ENCODE results near the gene KIF2A.
"Not testable (repeated sequence)": the region's sequence is repeated elsewhere in the genome, so short reads cannot be mapped to it uniquely, and the experiment has no call there.

Gene KIF2A

DNA sequence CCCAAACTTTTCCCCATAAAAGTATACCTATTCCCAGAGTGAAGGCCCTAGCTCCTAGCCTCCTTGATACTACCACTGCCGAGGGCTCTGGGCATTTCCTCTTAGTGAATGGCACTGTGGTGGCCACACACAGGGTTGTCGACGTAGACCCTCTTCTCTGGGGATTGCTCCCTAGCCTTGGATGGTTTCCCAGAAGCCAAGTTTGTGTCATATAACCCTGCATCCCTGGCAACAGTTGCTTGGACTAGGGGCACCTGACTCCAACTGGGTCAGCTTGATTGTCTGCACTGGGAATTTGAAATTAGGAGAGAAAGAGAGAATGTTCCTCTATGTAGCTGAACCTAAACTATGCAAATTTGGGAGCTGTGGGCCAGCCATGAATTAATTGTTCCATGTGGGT, 32.3 kb upstream of the KIF2A start:
- Histone ChIP-seq H3K4me3 (ENCODE audit: low read length) (no peak overlapping the region), H3K4me2 (ENCODE audit: low read length) (no peak overlapping the region), H3K27me3 (ENCODE audit: control insufficient read depth, insufficient read depth, low read length) (peaks cover 8% of the 10 kb centered on the region), H3K4me1 (ENCODE audit: control insufficient read depth, insufficient read depth, low read length) (no peaks in the 10 kb centered on the region), H3K36me3 (ENCODE audit: insufficient read depth, low read length) (no peaks in the 10 kb centered on the region), H3K9me3 (replicated peaks; ENCODE audit: low read length) (no peaks in the 10 kb centered on the region), H3K9ac (ENCODE audit: low read depth, low read length) (no peak overlapping the region)

GRCh38 chr5:62275581-62275980, 30.4 kb upstream of the KIF2A start:
- Histone ChIP-seq H3K4me2 (ENCODE audit: low read length) (no peak overlapping the region), H3K27me3 (ENCODE audit: control insufficient read depth, insufficient read depth, low read length) (no peaks in the 10 kb centered on the region), H3K9me3 (replicated peaks; ENCODE audit: low read length) (no peaks in the 10 kb centered on the region), H3K4me3 (ENCODE audit: low read length) (no peak overlapping the region), H3K4me1 (ENCODE audit: control insufficient read depth, insufficient read depth, low read length) (no peaks in the 10 kb centered on the region), H3K36me3 (ENCODE audit: insufficient read depth, low read length) (no peaks in the 10 kb centered on the region), H3K9ac (ENCODE audit: low read depth, low read length) (no peak overlapping the region)

- H3K4me3 ChIP-seq (ENCODE audit: low read length), result no peak overlapping the region
- no peaks in the 10 kb centered on the region for H3K4me1 ChIP-seq (ENCODE audit: control insufficient read depth, insufficient read depth, low read length)
- no peak overlapping the region for H3K4me2 ChIP-seq (ENCODE audit: low read length)
- H3K27me3 ChIP-seq (ENCODE audit: control insufficient read depth, insufficient read depth, low read length), result peaks cover 25% of the 10 kb centered on the region
- H3K9ac ChIP-seq (ENCODE audit: low read depth, low read length), result no peak overlapping the region
- H3K36me3 ChIP-seq (ENCODE audit: insufficient read depth, low read length), result no peaks in the 10 kb centered on the region
- H3K9me3 ChIP-seq (replicated peaks; ENCODE audit: low read length), result no peaks in the 10 kb centered on the region
Observed at GRCh38 chr5:62281411-62281810, 24.6 kb upstream of the KIF2A start.

DNA sequence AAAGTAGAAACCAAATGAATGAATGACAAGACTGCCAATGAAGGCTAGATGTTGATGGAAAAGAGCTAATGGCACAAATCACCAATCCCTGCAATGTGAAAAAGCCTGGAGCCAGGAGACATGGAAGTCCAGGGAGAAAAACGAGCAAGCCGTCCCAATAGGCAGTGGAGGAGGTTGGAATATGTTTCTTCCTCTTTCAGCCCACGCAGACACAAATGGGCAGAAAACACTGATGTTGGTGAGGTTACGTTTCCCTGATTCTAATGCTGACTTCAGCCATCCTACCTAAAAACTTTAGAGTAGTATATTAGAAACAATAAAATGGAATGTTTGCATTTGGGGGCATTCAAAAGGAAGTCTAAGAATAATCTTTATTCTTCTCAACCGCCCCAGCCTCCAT, 23.9 kb upstream of the KIF2A start:
- Histone ChIP-seq H3K36me3 (ENCODE audit: insufficient read depth, low read length) (no peaks in the 10 kb centered on the region), H3K9ac (ENCODE audit: low read depth, low read length) (no peak overlapping the region), H3K4me1 (ENCODE audit: control insufficient read depth, insufficient read depth, low read length) (no peaks in the 10 kb centered on the region), H3K9me3 (replicated peaks; ENCODE audit: low read length) (no peaks in the 10 kb centered on the region), H3K4me2 (ENCODE audit: low read length) (no peak overlapping the region), H3K4me3 (ENCODE audit: low read length) (no peak overlapping the region), H3K27me3 (ENCODE audit: control insufficient read depth, insufficient read depth, low read length) (peaks cover 29% of the 10 kb centered on the region)

DNA sequence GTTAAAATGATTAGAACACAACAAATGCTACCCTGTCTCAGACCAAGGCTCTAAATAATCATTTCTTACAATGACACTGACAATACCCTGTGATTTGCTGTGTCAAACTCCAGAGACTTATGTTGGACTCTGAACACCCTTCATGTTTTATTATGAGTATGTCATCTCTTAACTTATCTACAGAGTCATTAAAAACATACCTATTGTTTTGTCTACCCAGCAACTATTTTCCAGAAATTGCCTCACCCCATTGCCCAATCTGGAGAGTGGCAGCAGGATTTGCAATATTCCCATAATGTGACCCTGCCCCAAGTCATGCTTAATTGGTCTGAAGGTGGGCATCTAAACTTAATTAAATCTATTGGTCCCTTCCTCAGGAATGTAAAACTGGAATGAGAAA, 23.0 kb upstream of the KIF2A start:
- H3K36me3 ChIP-seq (ENCODE audit: insufficient read depth, low read length), result no peaks in the 10 kb centered on the region
- H3K4me1 ChIP-seq (ENCODE audit: control insufficient read depth, insufficient read depth, low read length), result no peaks in the 10 kb centered on the region
- no peak overlapping the region for H3K4me2 ChIP-seq (ENCODE audit: low read length)
- H3K27me3 ChIP-seq (ENCODE audit: control insufficient read depth, insufficient read depth, low read length), result peaks cover 37% of the 10 kb centered on the region
- H3K9ac ChIP-seq (ENCODE audit: low read depth, low read length), result no peak overlapping the region
- no peaks in the 10 kb centered on the region for H3K9me3 ChIP-seq (replicated peaks; ENCODE audit: low read length)
- no peak overlapping the region for H3K4me3 ChIP-seq (ENCODE audit: low read length)

GRCh38 chr5:62283861-62284260, 22.1 kb upstream of the KIF2A start:
- peaks cover 37% of the 10 kb centered on the region for H3K27me3 ChIP-seq (ENCODE audit: control insufficient read depth, insufficient read depth, low read length)

DNA sequence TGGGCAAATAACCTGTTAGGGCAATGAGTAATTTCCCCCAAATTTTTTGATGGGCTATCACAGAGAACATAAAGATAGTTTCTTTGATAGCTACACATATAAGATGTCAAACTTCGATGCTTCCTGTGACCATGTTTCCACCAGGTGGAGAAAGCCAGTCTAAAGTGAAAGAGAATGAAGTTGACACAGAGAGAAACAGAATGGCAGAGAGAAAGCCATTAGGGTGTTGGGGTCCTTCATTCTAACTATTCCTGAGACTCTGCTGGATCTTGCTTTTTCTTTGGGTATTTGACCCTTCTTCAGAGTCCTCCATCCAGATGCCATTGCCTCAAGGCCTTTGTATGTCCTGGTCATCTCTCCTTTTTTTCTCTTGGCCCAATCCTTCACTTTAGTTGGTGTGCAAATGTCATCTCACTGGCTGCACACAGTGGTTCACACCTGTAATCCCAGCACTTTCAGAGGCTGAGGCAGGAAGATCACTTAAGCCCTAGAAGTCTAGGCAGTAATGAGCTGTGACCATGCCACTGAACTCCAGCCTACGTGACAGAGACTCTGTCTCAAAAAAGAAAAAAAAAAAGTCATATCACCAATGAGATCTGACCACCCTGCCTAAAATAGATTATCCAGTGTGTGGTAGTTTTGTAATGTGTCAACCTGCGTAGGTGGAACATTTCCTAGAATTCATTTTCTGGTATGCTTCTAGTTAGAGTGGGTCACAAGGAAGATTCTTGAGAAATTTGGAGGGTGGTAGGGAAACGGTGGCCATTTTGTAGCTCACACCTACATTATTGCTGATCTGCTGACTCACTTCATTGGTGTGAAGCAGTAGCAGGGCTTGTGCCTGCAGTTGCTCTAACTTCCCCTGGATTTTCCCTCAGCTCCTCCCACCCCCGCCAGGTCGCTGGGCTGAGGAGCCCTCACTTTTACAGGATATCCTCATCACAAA, 20.8 kb upstream of the KIF2A start:
- no peak overlapping the region for H3K9ac ChIP-seq (ENCODE audit: low read depth, low read length)
- no peaks in the 10 kb centered on the region for H3K9me3 ChIP-seq (replicated peaks; ENCODE audit: low read length)
- H3K27me3 ChIP-seq (ENCODE audit: control insufficient read depth, insufficient read depth, low read length), result peaks cover 37% of the 10 kb centered on the region
- no peak overlapping the region for H3K4me2 ChIP-seq (ENCODE audit: low read length)
- H3K36me3 ChIP-seq (ENCODE audit: insufficient read depth, low read length), result no peaks in the 10 kb centered on the region
- no peaks in the 10 kb centered on the region for H3K4me1 ChIP-seq (ENCODE audit: control insufficient read depth, insufficient read depth, low read length)
- no peak overlapping the region for H3K4me3 ChIP-seq (ENCODE audit: low read length)

More at GRCh38 chr5:62283861-62284260, 22.1 kb upstream of the KIF2A start:
- H3K36me3 ChIP-seq (ENCODE audit: insufficient read depth, low read length), result no peaks in the 10 kb centered on the region
- H3K9me3 ChIP-seq (replicated peaks; ENCODE audit: low read length), result no peaks in the 10 kb centered on the region
- no peaks in the 10 kb centered on the region for H3K4me1 ChIP-seq (ENCODE audit: control insufficient read depth, insufficient read depth, low read length)
- no peak overlapping the region for H3K9ac ChIP-seq (ENCODE audit: low read depth, low read length)
- H3K4me2 ChIP-seq (ENCODE audit: low read length), result no peak overlapping the region
- no peak overlapping the region for H3K4me3 ChIP-seq (ENCODE audit: low read length)

DNA sequence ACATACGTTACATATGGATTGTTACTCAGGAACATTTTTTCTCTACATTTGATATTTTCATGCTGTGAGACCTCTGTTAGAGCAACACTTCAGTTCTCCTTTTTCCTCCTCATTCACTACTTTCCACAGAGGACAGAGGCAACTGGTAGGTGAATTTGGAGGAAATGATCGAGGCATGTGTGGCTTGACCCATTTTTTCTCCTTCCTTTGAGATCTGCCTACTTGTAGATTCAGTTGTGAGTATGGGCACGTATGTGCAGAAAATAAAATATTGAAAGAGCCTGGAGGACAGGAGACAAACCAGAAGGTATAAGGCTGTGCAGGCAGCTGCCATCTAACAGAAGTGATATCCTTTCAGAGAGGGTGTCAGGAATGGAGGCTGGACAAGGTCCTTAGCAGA, 19.2 kb upstream of the KIF2A start:
- Histone ChIP-seq H3K4me3 (ENCODE audit: low read length) (no peak overlapping the region), H3K9ac (ENCODE audit: low read depth, low read length) (no peak overlapping the region), H3K27me3 (ENCODE audit: control insufficient read depth, insufficient read depth, low read length) (peaks cover 36% of the 10 kb centered on the region), H3K36me3 (ENCODE audit: insufficient read depth, low read length) (no peaks in the 10 kb centered on the region), H3K4me1 (ENCODE audit: control insufficient read depth, insufficient read depth, low read length) (no peaks in the 10 kb centered on the region), H3K9me3 (replicated peaks; ENCODE audit: low read length) (no peaks in the 10 kb centered on the region), H3K4me2 (ENCODE audit: low read length) (no peak overlapping the region)

DNA sequence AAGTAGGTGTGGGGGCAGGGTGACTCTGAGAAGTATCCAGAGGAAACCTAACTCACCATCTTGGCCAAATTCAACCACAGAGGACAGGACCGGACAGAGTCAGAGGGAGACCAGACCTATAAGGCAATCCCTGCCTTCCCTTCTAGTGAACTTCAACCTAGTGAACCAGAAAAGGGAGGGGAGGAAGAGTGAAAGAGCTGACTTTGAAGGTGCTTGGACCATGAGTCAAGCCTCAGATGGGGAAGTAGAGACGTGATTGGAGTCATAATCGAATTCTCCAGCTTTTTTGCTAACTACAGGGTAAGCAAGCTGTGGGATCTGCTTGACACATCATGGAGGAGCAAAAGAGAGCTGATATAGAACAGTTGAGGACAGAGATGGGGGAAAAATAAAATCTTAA, 18.8 kb upstream of the KIF2A start:
- Histone ChIP-seq H3K4me1 (ENCODE audit: control insufficient read depth, insufficient read depth, low read length) (no peaks in the 10 kb centered on the region), H3K27me3 (ENCODE audit: control insufficient read depth, insufficient read depth, low read length) (peaks cover 34% of the 10 kb centered on the region), H3K4me2 (ENCODE audit: low read length) (no peak overlapping the region), H3K9me3 (replicated peaks; ENCODE audit: low read length) (no peaks in the 10 kb centered on the region), H3K9ac (ENCODE audit: low read depth, low read length) (no peak overlapping the region), H3K4me3 (ENCODE audit: low read length) (no peak overlapping the region), H3K36me3 (ENCODE audit: insufficient read depth, low read length) (no peaks in the 10 kb centered on the region)

GRCh38 chr5:62288118-62288517, 17.9 kb upstream of the KIF2A start:
- Histone ChIP-seq H3K4me2 (ENCODE audit: low read length) (no peak overlapping the region), H3K4me1 (ENCODE audit: control insufficient read depth, insufficient read depth, low read length) (no peaks in the 10 kb centered on the region), H3K9ac (ENCODE audit: low read depth, low read length) (no peak overlapping the region), H3K4me3 (ENCODE audit: low read length) (no peak overlapping the region), H3K36me3 (ENCODE audit: insufficient read depth, low read length) (no peaks in the 10 kb centered on the region), H3K9me3 (replicated peaks; ENCODE audit: low read length) (no peaks in the 10 kb centered on the region), H3K27me3 (ENCODE audit: control insufficient read depth, insufficient read depth, low read length) (peaks cover 29% of the 10 kb centered on the region)

DNA sequence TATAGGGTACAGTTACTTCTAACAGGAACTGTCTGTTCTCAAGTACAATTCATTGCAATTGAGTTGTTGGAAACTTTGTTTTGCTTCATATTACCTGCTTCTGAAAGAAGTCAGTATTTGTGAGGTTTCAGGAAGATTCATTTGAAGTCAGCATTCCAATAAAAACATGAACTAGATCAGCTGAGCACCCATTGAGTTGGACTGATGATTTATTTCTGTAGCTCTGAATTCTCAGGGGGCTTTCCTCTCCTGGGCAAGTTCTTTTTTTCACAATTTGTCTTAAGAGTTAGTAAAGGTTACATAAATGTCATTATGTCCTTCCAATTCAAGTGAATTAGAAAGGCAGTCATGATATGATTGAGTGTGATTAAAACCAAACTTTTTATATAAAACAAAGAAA, 16.2 kb upstream of the KIF2A start:
- H3K27me3 ChIP-seq (ENCODE audit: control insufficient read depth, insufficient read depth, low read length), result peaks cover 20% of the 10 kb centered on the region

DNA sequence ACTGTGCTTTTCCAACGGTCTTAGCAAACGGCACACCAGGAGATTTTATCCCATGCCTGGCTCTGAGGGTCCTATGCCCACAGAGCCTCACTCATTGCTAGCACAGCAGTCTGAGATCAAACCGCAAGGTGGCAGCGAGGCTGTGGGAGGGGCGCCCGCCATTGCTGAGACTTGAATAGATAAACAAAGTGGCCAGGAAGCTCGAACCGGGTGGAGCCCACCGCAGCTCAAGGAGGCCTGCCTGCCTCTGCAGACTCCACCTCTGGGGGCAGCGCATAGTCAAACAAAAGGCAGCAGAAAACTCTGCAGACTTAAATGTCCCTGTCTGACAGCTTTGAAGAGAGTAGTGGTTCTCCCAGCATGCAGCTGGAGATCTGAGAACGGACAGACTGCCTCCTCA, 14.2 kb upstream of the KIF2A start:
- H3K4me3 ChIP-seq (ENCODE audit: low read length); H3K36me3 ChIP-seq (ENCODE audit: insufficient read depth, low read length); H3K4me2 ChIP-seq (ENCODE audit: low read length); H3K9me3 ChIP-seq (replicated peaks; ENCODE audit: low read length); H3K4me1 ChIP-seq (ENCODE audit: control insufficient read depth, insufficient read depth, low read length); H3K9ac ChIP-seq (ENCODE audit: low read depth, low read length): not testable (repeated sequence)
- peaks cover 10% of the 10 kb centered on the region for H3K27me3 ChIP-seq (ENCODE audit: control insufficient read depth, insufficient read depth, low read length)

More for the DNA sequence above, 16.2 kb upstream of the KIF2A start:
- Histone ChIP-seq H3K4me2 (ENCODE audit: low read length) (no peak overlapping the region), H3K36me3 (ENCODE audit: insufficient read depth, low read length) (no peaks in the 10 kb centered on the region), H3K9me3 (replicated peaks; ENCODE audit: low read length) (no peaks in the 10 kb centered on the region), H3K9ac (ENCODE audit: low read depth, low read length) (no peak overlapping the region), H3K4me1 (ENCODE audit: control insufficient read depth, insufficient read depth, low read length) (no peaks in the 10 kb centered on the region), H3K4me3 (ENCODE audit: low read length) (no peak overlapping the region)

Data from skeletal muscle satellite cell (primary cell).